ENCODE results near the gene METTL18.

DNA sequence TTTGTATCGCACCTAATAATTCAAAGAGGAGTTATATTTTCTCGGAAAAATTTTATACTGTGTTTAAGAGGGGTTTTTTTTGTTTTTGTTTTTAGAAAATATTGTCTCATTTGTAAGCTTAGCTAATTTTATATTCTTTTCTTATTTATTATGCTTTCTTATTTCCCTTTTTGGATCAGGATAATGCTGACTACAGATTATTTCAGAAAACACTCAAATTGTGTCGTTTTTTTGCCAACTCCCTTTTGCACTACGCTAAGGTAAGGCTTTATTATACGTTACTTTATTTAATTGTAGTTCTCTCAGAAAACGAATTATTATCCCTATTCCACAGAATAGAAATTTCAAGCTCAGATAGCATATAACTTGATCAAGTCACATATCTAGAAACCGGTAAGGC, 26.8 kb upstream of the METTL18 start:
- TF ChIP-seq EZH2 (IDR thresholded peaks at IDR 0.05) (no peak), POLR2AphosphoS5 (IDR thresholded peaks at IDR 0.05; ENCODE audit: borderline replicate concordance, low read depth, low read length) (no peak)

Data from SK-N-MC (cell line).